GM18909 (cell line): Measurements from ENCODE around the gene APLNR.

ENCODE experiments used
- ATAC-seq: cut with Tn5 transposase; IDR thresholded peaks from one replicate; pipeline ENCODE4 v1.9.1; 2021; ENCODE audit warnings: mild to moderate bottlenecking; ENCODE audit not compliant: unreplicated experiment, poor library complexity

The APLNR gene

GRCh38 chr11:57254631-57255030 lies 17.6 kb upstream of the APLNR start:
- ATAC-seq: no peak

- no peak for ATAC-seq
These were observed 14.5 kb upstream of the APLNR start for GRCh38 chr11:57251491-57252104.

- no peak for ATAC-seq
These were observed 14.0 kb upstream of the APLNR start for GRCh38 chr11:57251037-57251436.

GRCh38 chr11:57249384-57250319 lies 12.6 kb upstream of the APLNR start:
- peak; percentile 67 for ATAC-seq

GRCh38 chr11:57248780-57249383 lies 11.8 kb upstream of the APLNR start:
- ATAC-seq: peak; percentile 70

GRCh38 chr11:57244911-57245310 lies 7.9 kb upstream of the APLNR start:
- ATAC-seq: no peak

GRCh38 chr11:57241353-57241972 lies 4.4 kb upstream of the APLNR start:
- ATAC-seq: no peak

- no peak for ATAC-seq
These were observed 3.7 kb upstream of the APLNR start for GRCh38 chr11:57240757-57241156.

- no peak for ATAC-seq
These were observed 3.0 kb upstream of the APLNR start for GRCh38 chr11:57240007-57240406.

GRCh38 chr11:57239348-57239747 lies 2.3 kb upstream of the APLNR start:
- no peak for ATAC-seq

GRCh38 chr11:57235761-57236703 lies 1.0 kb downstream of the APLNR start:
- ATAC-seq: no peak

- ATAC-seq: no peak
These were observed 3.3 kb downstream of the APLNR start for GRCh38 chr11:57233702-57234101.

- no peak for ATAC-seq
These were observed 5.4 kb downstream of the APLNR start for GRCh38 chr11:57231539-57232253.

GRCh38 chr11:57230791-57231538 lies 6.1 kb downstream of the APLNR start:
- no peak for ATAC-seq

- ATAC-seq: no peak
These were observed 6.7 kb downstream of the APLNR start for GRCh38 chr11:57230316-57230715.

GRCh38 chr11:57228600-57228999 lies 8.4 kb downstream of the APLNR start:
- no peak for ATAC-seq

- no peak for ATAC-seq
These were observed 12.5 kb downstream of the APLNR start for GRCh38 chr11:57224537-57224936.

- no peak for ATAC-seq
These were observed 12.9 kb downstream of the APLNR start for GRCh38 chr11:57224128-57224527.
